A549 (cell line): ENCODE measurements around the gene NENF. TPM values are rescaled to one million over a fixed set of nuclear protein-coding genes. Genes with fewer than 3 reads are reported as not detected.
"Not testable (repeated sequence)": the region's sequence is repeated elsewhere in the genome, so short reads cannot be mapped to it uniquely, and the experiment has no call there.

Experiments used
- ATAC-seq, 2 experiments: fragments of 200-7000 bp in 1 of 2; fragments of >200 bp in 1 of 2; cut with Nextera tagmentation in 1 of 2; cut with Tn5 transposase in 1 of 2; 3 replicates each; pipeline versions ENCODE4 v1.8.0 to v1.9.1; 2018 to 2020; ENCODE audit warnings: mild to moderate bottlenecking in 1 of 2, moderate library complexity in 1 of 2
- CTCF ChIA-PET: fragments of 300-600 bp; sonication (Branson Sonifier 250); formaldehyde crosslinking; extraction: SDS; loops from one replicate; lab custom pipeline; 2021; ENCODE audit warnings: antibody characterized with exemption, inconsistent platforms; lab: Yijun Ruan, JAX
- POLR2A ChIA-PET: fragments of 350-600 bp; formaldehyde crosslinking; extraction: SDS; loops from one replicate; lab custom pipeline; 2021; ENCODE audit warnings: antibody characterized with exemption, inconsistent platforms; lab: Yijun Ruan, JAX
- DNase-seq, 2 experiments: peaks; one replicate each; pipeline versions ENCODE4 v3.0.0 to v3.0.0-alpha.2; 2011 to 2016; ENCODE audit warnings: low read depth in 1 of 2, low spot score in 1 of 2
- FAIRE-seq: peaks from 2 replicates; lab custom pipeline; 2011; peaks lifted over from hg19 to GRCh38; lab: Jason Lieb, UNC
- H3K27ac ChIP-seq, 2 experiments: fragments of >200 bp; sonication (Bioruptor Twin); formaldehyde crosslinking; 3 replicates each; pipeline ENCODE4 v1.5.1; 2016 to 2017
- H3K4me1 ChIP-seq: fragments of >200 bp; sonication (Bioruptor Twin); formaldehyde crosslinking; 3 replicates; pipeline ENCODE4 v1.6.1; 2016
- H3K4me2 ChIP-seq: fragments of >200 bp; sonication (Bioruptor Twin); formaldehyde crosslinking; 3 replicates; pipeline ENCODE4 v1.6.1; 2016
- H3K4me3 ChIP-seq: fragments of >200 bp; sonication (Bioruptor Twin); formaldehyde crosslinking; 3 replicates; pipeline ENCODE4 v1.5.1; 2016
- H3K9me3 ChIP-seq: fragments of >200 bp; sonication (Bioruptor Twin); formaldehyde crosslinking; 3 replicates; pipeline ENCODE4 v1.6.1; 2016
- BCL3 ChIP-seq: fragments of >200 bp; sonication (Bioruptor Twin); formaldehyde crosslinking; IDR thresholded peaks from 3 replicates; pipeline ENCODE4 v1.6.1; 2016
- CBX8 ChIP-seq: fragments of 200-600 bp; sonication (generic); IDR thresholded peaks from 2 replicates; pipeline ENCODE4 v1.6.1; 2016
- CEBPB ChIP-seq, 2 experiments: fragments of >200 bp in 1 of 2; sonication (Bioruptor Twin) in 1 of 2; formaldehyde crosslinking in 1 of 2; IDR thresholded peaks; 2 replicates each; pipeline ENCODE4 v1.6.1; 2012 to 2016
- CHD2 ChIP-seq: fragments of 150-350 bp; IDR thresholded peaks from 2 replicates; pipeline ENCODE4 v1.6.1; 2014; ENCODE audit warnings: low read length; ENCODE audit not compliant: partially characterized antibody
- CHD4 ChIP-seq: fragments of 200-600 bp; sonication (generic); IDR thresholded peaks from 2 replicates; pipeline ENCODE4 v1.6.1; 2016; ENCODE audit warnings: antibody characterized with exemption, mild to moderate bottlenecking, borderline replicate concordance
- EHMT2 ChIP-seq: fragments of 200-600 bp; sonication (generic); IDR thresholded peaks from 2 replicates; pipeline ENCODE4 v1.6.1; 2016; ENCODE audit warnings: antibody characterized with exemption, low read depth, mild to moderate bottlenecking, moderate library complexity
- ESRRA ChIP-seq: fragments of 150-350 bp; IDR thresholded peaks from 2 replicates; pipeline ENCODE4 v1.6.1; 2014; ENCODE audit warnings: mild to moderate bottlenecking, low read length, borderline replicate concordance
- FOSB ChIP-seq: fragments of 250-450 bp; sonication (Bioruptor Pico); IDR thresholded peaks from 2 replicates; pipeline ENCODE4 v1.5.0; 2020; ENCODE audit warnings: mild to moderate bottlenecking, moderate library complexity
- FOSL2 ChIP-seq, 2 experiments: fragments of 450-650 bp in 1 of 2; fragments of >200 bp in 1 of 2; sonication (Bioruptor Twin) in 1 of 2; formaldehyde crosslinking; IDR thresholded peaks; 2 replicates each; pipeline versions ENCODE4 v1.5.0 to v1.6.1; 2016 to 2020; ENCODE audit warnings: mild to moderate bottlenecking in 1 of 2, moderate library complexity in 1 of 2
- FOXS1 ChIP-seq: fragments of 250-450 bp; sonication (Bioruptor Pico); IDR thresholded peaks from 2 replicates; pipeline ENCODE4 v1.5.0; 2020; ENCODE audit warnings: mild to moderate bottlenecking, moderate library complexity
- GATA3 ChIP-seq: IDR thresholded peaks from 2 replicates; pipeline ENCODE4 v1.6.1; 2012; ENCODE audit warnings: borderline replicate concordance
- HDAC2 ChIP-seq: fragments of 200-600 bp; sonication (generic); IDR thresholded peaks from 2 replicates; pipeline ENCODE4 v1.6.1; 2016
- HEYL ChIP-seq: fragments of 250-450 bp; sonication (Bioruptor Pico); IDR thresholded peaks from 2 replicates; pipeline ENCODE4 v1.8.0; 2021; ENCODE audit warnings: mild to moderate bottlenecking, moderate library complexity
- HOXA7 ChIP-seq: fragments of 250-450 bp; sonication (Bioruptor Pico); IDR thresholded peaks from 2 replicates; pipeline ENCODE4 v1.5.0; 2020; ENCODE audit warnings: mild to moderate bottlenecking, moderate library complexity
- JUN ChIP-seq, 2 experiments: fragments of >200 bp; sonication (Bioruptor Twin); formaldehyde crosslinking; IDR thresholded peaks; 2 replicates in 1 of 2; 3 replicates in 1 of 2; pipeline ENCODE4 v1.6.1; 2016 to 2017
- MAFK ChIP-seq: fragments of 450-650 bp; IDR thresholded peaks from 2 replicates; pipeline ENCODE4 v1.6.1; 2014; ENCODE audit not compliant: partially characterized antibody
- MAX ChIP-seq: IDR thresholded peaks from 2 replicates; pipeline ENCODE4 v1.6.1; 2012
- NPAS2 ChIP-seq: fragments of 250-450 bp; sonication (Bioruptor Pico); IDR thresholded peaks from 2 replicates; pipeline ENCODE4 v1.8.0; 2022; ENCODE audit warnings: mild to moderate bottlenecking, moderate library complexity, borderline replicate concordance
- POLR2A ChIP-seq: IDR thresholded peaks from 2 replicates; pipeline ENCODE4 v1.6.1; 2012; ENCODE audit warnings: mild to moderate bottlenecking, low read length
- RCOR1 ChIP-seq: fragments of 150-350 bp; IDR thresholded peaks from 2 replicates; pipeline ENCODE4 v1.6.1; 2014; ENCODE audit warnings: antibody characterized with exemption, low read length, low read depth
- REST ChIP-seq: fragments of 200-600 bp; sonication (generic); IDR thresholded peaks from 2 replicates; pipeline ENCODE4 v1.6.1; 2016; ENCODE audit warnings: antibody characterized with exemption, mild to moderate bottlenecking, moderate library complexity
- RFX5 ChIP-seq: fragments of 450-650 bp; IDR thresholded peaks from 2 replicates; pipeline ENCODE4 v1.7.1; 2014; ENCODE audit warnings: antibody characterized with exemption, mild to moderate bottlenecking, moderate library complexity
- RNF2 ChIP-seq: fragments of 200-600 bp; sonication (generic); IDR thresholded peaks from 2 replicates; pipeline ENCODE4 v1.6.1; 2016; ENCODE audit warnings: low read depth, mild to moderate bottlenecking, antibody characterized with exemption, moderate library complexity, borderline replicate concordance
- TP53 ChIP-seq: fragments of 250-450 bp; sonication (Bioruptor Pico); IDR thresholded peaks from 2 replicates; pipeline ENCODE4 v1.5.0; 2021; ENCODE audit warnings: mild to moderate bottlenecking, moderate library complexity
- USF2 ChIP-seq: fragments of 450-650 bp; IDR thresholded peaks from 2 replicates; pipeline ENCODE4 v1.6.1; 2014; ENCODE audit warnings: antibody characterized with exemption
- WGBS: methylation state at CpG from one replicate; pipeline ENCODE4 v1.1.6; 2017; ENCODE audit errors: missing lambda C conversion rate; 5-methylcytosine and 5-hydroxymethylcytosine counted together
- polyA plus RNA-seq, 4 experiments: library from polyadenylated mRNA; depleted of rRNA in 3 of 4; stranded (reverse); fragments of >200 nt; fragmentation: RNase III in 1 of 4; extraction: RNeasy Plus Mini Kit Qiagen cat#74134 plus additional on column Dnase treatment in 1 of 4; gene quantifications; 2 replicates in 3 of 4; 3 replicates in 1 of 4; pipeline ENCODE4 v1.2.3, GENCODE V29; 2011 to 2017

Gene NENF
- polyA plus RNA-seq, 2 of the 4 experiments (the other 2 are of a cell fraction) = 55.3 to 83.9 TPM

- no peak for TF ChIP-seq REST
- no peak for TF ChIP-seq MAX
- no peak for TF ChIP-seq HOXA7 (CRISPR knock-in tag)
- no peak for TF ChIP-seq POLR2A
- TF ChIP-seq NPAS2 = no peak
Measured at GRCh38 chr1:212386029-212386428, 46.7 kb upstream of the NENF start (continued).

- Histone ChIP-seq H3K4me3 (no peak overlapping the region), H3K27ac (no peak overlapping the region), H3K9me3 (peaks cover 4% of the 10 kb centered on the region; the same call in 1 of the 3 replicates), H3K4me1 (no peaks in the 10 kb centered on the region), H3K4me2 (no peak overlapping the region)
- DNase-seq (no peak), FAIRE-seq (no peak), ATAC-seq (no peak)
- TF ChIP-seq CBX8 = no peak
- no peak for TF ChIP-seq FOSL2 (IDR thresholded peaks at IDR 0.05)
- no peak for TF ChIP-seq FOSL2 (CRISPR knock-in tag; IDR thresholded peaks at IDR 0.05)
- TF ChIP-seq MAX = no peak
- TF ChIP-seq RCOR1 = no peak
- TF ChIP-seq FOXS1 (CRISPR knock-in tag) = no peak
- TF ChIP-seq RFX5 = no peak
- no peak for TF ChIP-seq CHD4
- no peak for TF ChIP-seq ESRRA
- TF ChIP-seq RNF2 = no peak
- ChIA-PET CTCF (interaction anchor here (1.0 to 1.4 kb wide), 3 partner anchors 67 to 318 kb away, joined by 3 to 4 read pairs (median 3); no protein-coding TSS in a partner anchor), POLR2A (no interaction called here)
- 93% methylated on average over 1 of the region's 1 CpG for WGBS
Measured at GRCh38 chr1:212388985-212389716, 43.6 kb upstream of the NENF start.

- H3K27ac ChIP-seq, ATAC-seq, FAIRE-seq, H3K4me3 ChIP-seq, CTCF ChIA-PET, H3K4me2 ChIP-seq, H3K4me1 ChIP-seq, POLR2A ChIA-PET, DNase-seq: not testable (repeated sequence)
- peaks cover 27% of the 10 kb centered on the region; the same call in 2 of the 3 replicates for H3K9me3 ChIP-seq
- 84% methylated on average over 6 of the region's 6 CpGs for WGBS
Measured at GRCh38 chr1:212395678-212396437, 36.9 kb upstream of the NENF start.

- Histone ChIP-seq H3K27ac (no peak overlapping the region), H3K9me3 (peaks cover 24% of the 10 kb centered on the region; the same call in 2 of the 3 replicates), H3K4me3 (no peak overlapping the region), H3K4me2 (no peak overlapping the region), H3K4me1 (no peaks in the 10 kb centered on the region)
- WGBS = 93% methylated on average over 3 of the region's 3 CpGs
- POLR2A ChIA-PET = no interaction called here
- no peak for DNase-seq
- no peak for FAIRE-seq
- no peak for ATAC-seq
- CTCF ChIA-PET = no interaction called here
- TF ChIP-seq FOSB (CRISPR knock-in tag) (no peak), USF2 (no peak), JUN (IDR thresholded peaks at IDR 0.05) (no peak), CBX8 (no peak), HOXA7 (CRISPR knock-in tag) (no peak), EHMT2 (no peak), FOSL2 (IDR thresholded peaks at IDR 0.05) (no peak), FOSL2 (CRISPR knock-in tag; IDR thresholded peaks at IDR 0.05) (no peak), CEBPB (IDR thresholded peaks at IDR 0.05) (no peak), CHD2 (no peak), HDAC2 (no peak), TP53 (CRISPR knock-in tag) (no peak), HEYL (CRISPR knock-in tag) (no peak), MAFK (no peak), GATA3 (no peak), BCL3 (no peak)
Measured at GRCh38 chr1:212396638-212397037, 36.1 kb upstream of the NENF start.
